GM12878 (cell line): ENCODE measurements around the gene MSH5. TPM values are rescaled to one million over a fixed set of nuclear protein-coding genes. Genes with fewer than 3 reads are reported as not detected.

Experiments
- ATAC-seq: fragments of 200-7000 bp; cut with Tn5 transposase; 3 replicates; pipeline ENCODE4 v1.9.1; 2020; ENCODE audit warnings: mild to moderate bottlenecking, moderate library complexity
- BruUV-seq: library from RNA; stranded (reverse); fragments of 400-500 nt; replicated peaks from 2 replicates; lab custom pipeline; 2021; lab: Mats Ljungman, UMichigan
- CTCF ChIA-PET: fragments of 300-600 bp; sonication (Branson Sonifier 250); formaldehyde crosslinking; extraction: SDS; loops from one replicate; lab custom pipeline; 2021; ENCODE audit warnings: inconsistent platforms; lab: Yijun Ruan, JAX
- POLR2A ChIA-PET: fragments of 350-600 bp; formaldehyde crosslinking; extraction: SDS; loops from one replicate; lab custom pipeline; 2021; ENCODE audit warnings: inconsistent platforms; lab: Charles Lee
- RAD21 ChIA-PET: fragments of 300-600 bp; sonication (Branson Sonifier 250); formaldehyde crosslinking; loops from one replicate; lab custom pipeline; 2023; ENCODE audit warnings: antibody characterized with exemption; ENCODE audit not compliant: unreplicated experiment; lab: Charles Lee
- SMC1A ChIA-PET: fragments of 300-600 bp; sonication (Branson Sonifier 250); formaldehyde crosslinking; loops from one replicate; lab custom pipeline; 2023; ENCODE audit not compliant: unreplicated experiment, uncharacterized antibody; lab: Charles Lee
- DNase-seq: peaks from one replicate; pipeline ENCODE4 v3.0.0-alpha.2; 2011; ENCODE audit warnings: low read depth, low spot score
- FAIRE-seq: peaks from 3 replicates; lab custom pipeline; 2011; peaks lifted over from hg19 to GRCh38; lab: Jason Lieb, UNC
- H2AFZ ChIP-seq: 2 replicates; pipeline ENCODE4 v1.6.0; 2011; ENCODE audit warnings: low read depth, low read length, control low read depth; ENCODE audit not compliant: control insufficient read depth
- H3K27ac ChIP-seq: 2 replicates; pipeline ENCODE4 v1.5.1; 2011; ENCODE audit warnings: control low read depth; ENCODE audit not compliant: control insufficient read depth, insufficient read depth
- H3K27me3 ChIP-seq, 2 experiments: replicated peaks in 1 of 2; 2 replicates each; pipeline versions ENCODE4 v1.6.0 to v1.6.1; 2011; ENCODE audit warnings: low read length in 1 of 2; ENCODE audit not compliant: control insufficient read depth in 2 of 2, insufficient read depth in 2 of 2
- H3K36me3 ChIP-seq, 2 experiments: 2 replicates each; pipeline ENCODE4 v1.5.1; 2011; ENCODE audit warnings: low read length in 1 of 2; ENCODE audit not compliant: control insufficient read depth in 2 of 2, insufficient read depth in 2 of 2
- H3K4me1 ChIP-seq: 2 replicates; pipeline ENCODE4 v1.6.1; 2011; ENCODE audit warnings: mild to moderate bottlenecking, low read length, moderate library complexity, mixed read lengths; ENCODE audit not compliant: control insufficient read depth, insufficient read depth
- H3K4me2 ChIP-seq: 2 replicates; pipeline ENCODE4 v1.6.0; 2011; ENCODE audit warnings: control low read depth; ENCODE audit not compliant: control insufficient read depth, insufficient read depth
- H3K4me3 ChIP-seq: fragments of 200-600 bp; sonication (generic); 2 replicates; pipeline ENCODE4 v1.5.1; 2016
- H3K79me2 ChIP-seq: 2 replicates; pipeline ENCODE4 v1.6.0; 2011; ENCODE audit warnings: low read length; ENCODE audit not compliant: control insufficient read depth, insufficient read depth
- H3K9ac ChIP-seq: 2 replicates; pipeline ENCODE4 v1.8.0; 2011; ENCODE audit warnings: low read length, control low read depth, mixed read lengths; ENCODE audit not compliant: control insufficient read depth, insufficient read depth
- H3K9me3 ChIP-seq: replicated peaks from 3 replicates; pipeline ENCODE4 v1.5.1; 2011; ENCODE audit warnings: mild to moderate bottlenecking, low read length; ENCODE audit not compliant: control insufficient read depth, insufficient read depth
- H4K20me1 ChIP-seq: 2 replicates; pipeline ENCODE4 v1.6.0; 2011; ENCODE audit not compliant: control insufficient read depth, insufficient read depth
- CBX5 ChIP-seq: sonication (generic); IDR thresholded peaks from 2 replicates; pipeline ENCODE4 v1.6.1; 2016; ENCODE audit warnings: low read depth, moderate library complexity, mild to moderate bottlenecking, inconsistent platforms
- E2F8 ChIP-seq: fragments of 450-650 bp; IDR thresholded peaks from 2 replicates; pipeline ENCODE4 v1.6.1; 2018; ENCODE audit warnings: mild to moderate bottlenecking, low read depth, moderate library complexity; ENCODE audit not compliant: partially characterized antibody
- HDGF ChIP-seq: fragments of 450-650 bp; IDR thresholded peaks from 2 replicates; pipeline ENCODE4 v1.6.1; 2016; ENCODE audit warnings: antibody characterized with exemption
- IKZF2 ChIP-seq, 2 experiments: fragments of 450-650 bp; IDR thresholded peaks; 2 replicates each; pipeline ENCODE4 v1.6.1; 2017; ENCODE audit warnings: mild to moderate bottlenecking in 2 of 2, moderate library complexity in 2 of 2
- IRF4 ChIP-seq: IDR thresholded peaks from 2 replicates; pipeline ENCODE4 v1.6.1; 2011; ENCODE audit warnings: low read depth, low read length
- JUNB ChIP-seq: IDR thresholded peaks from 2 replicates; pipeline ENCODE4 v1.6.1; 2016; ENCODE audit warnings: antibody characterized with exemption, mild to moderate bottlenecking
- KLF5 ChIP-seq: fragments of 450-650 bp; IDR thresholded peaks from 2 replicates; pipeline ENCODE4 v1.6.1; 2014; ENCODE audit warnings: mild to moderate bottlenecking; ENCODE audit not compliant: partially characterized antibody
- MTA2 ChIP-seq: fragments of 450-650 bp; IDR thresholded peaks from 2 replicates; pipeline ENCODE4 v1.6.1; 2016; ENCODE audit warnings: low read depth, mild to moderate bottlenecking, moderate library complexity
- NR2F1 ChIP-seq: fragments of 450-650 bp; conservative IDR thresholded peaks from 2 replicates; pipeline ENCODE4 v1.6.1; 2017; ENCODE audit warnings: mild to moderate bottlenecking
- TARDBP ChIP-seq: IDR thresholded peaks from 2 replicates; pipeline ENCODE4 v1.6.1; 2016; ENCODE audit warnings: borderline replicate concordance
- ZNF274 ChIP-seq: IDR thresholded peaks from one replicate; pipeline ENCODE4 v1.8.0; 2011; ENCODE audit not compliant: insufficient read length, insufficient read depth
- ZSCAN29 ChIP-seq: fragments of 450-650 bp; IDR thresholded peaks from 2 replicates; pipeline ENCODE4 v1.6.1; 2017; ENCODE audit warnings: mild to moderate bottlenecking, moderate library complexity
- WGBS: methylation state at CpG from one replicate; pipeline ENCODE4 v1.1.6; 2016; ENCODE audit warnings: low lambda C conversion rate; ENCODE audit not compliant: insufficient replicate concordance, insufficient coverage; ENCODE audit errors: missing lambda C conversion rate; 5-methylcytosine and 5-hydroxymethylcytosine counted together
- in situ Hi-C: fragments of 300-500 bp; cut with MboI; formaldehyde crosslinking; loops from 9 replicates; pipeline ENCODE4 v1.14.3; 2018; ENCODE audit warnings: mixed read lengths
- intact Hi-C: fragments of 100-400 bp; cut with micrococcal nuclease; formaldehyde crosslinking; loops from one replicate; pipeline ENCODE4 v1.14.2; 2022; ENCODE audit not compliant: unreplicated experiment
- polyA plus RNA-seq, 11 experiments: library from polyadenylated mRNA; depleted of rRNA in 4 of 11; unstranded in 6 of 11; stranded (reverse) in 5 of 11; fragments of >200 nt; fragmentation: Nextera tagmentation in 4 of 11; fragmentation: Illumina TruSeq in 1 of 11; extraction: Ambion mirVana in 4 of 11; extraction: Trizol in 1 of 11; gene quantifications; 1 replicate in 1 of 11; 2 replicates in 10 of 11; pipeline versions ENCODE4 v1.2.1 to v1.2.3, GENCODE V29; 2011 to 2016; ENCODE audit warnings: inconsistent platforms in 2 of 11, missing spikeins in 2 of 11, low read depth in 1 of 11
- total RNA-seq, 4 experiments: library from RNA; depleted of rRNA in 3 of 4; stranded (reverse); fragments of >200 nt in 3 of 4; fragmentation: Illumina TruSeq in 1 of 4; extraction: Trizol in 1 of 4; gene quantifications; 2 replicates each; pipeline versions ENCODE4 v1.2.1 to v1.2.3, GENCODE V29; 2013 to 2021

Gene MSH5
- total and polyA plus RNA-seq, 10 of the 15 experiments (the other 5 are each of a cell fraction or from before 2014, with no cell fraction given), result 9.1 to 52.7 (median 30.0) TPM

DNA sequence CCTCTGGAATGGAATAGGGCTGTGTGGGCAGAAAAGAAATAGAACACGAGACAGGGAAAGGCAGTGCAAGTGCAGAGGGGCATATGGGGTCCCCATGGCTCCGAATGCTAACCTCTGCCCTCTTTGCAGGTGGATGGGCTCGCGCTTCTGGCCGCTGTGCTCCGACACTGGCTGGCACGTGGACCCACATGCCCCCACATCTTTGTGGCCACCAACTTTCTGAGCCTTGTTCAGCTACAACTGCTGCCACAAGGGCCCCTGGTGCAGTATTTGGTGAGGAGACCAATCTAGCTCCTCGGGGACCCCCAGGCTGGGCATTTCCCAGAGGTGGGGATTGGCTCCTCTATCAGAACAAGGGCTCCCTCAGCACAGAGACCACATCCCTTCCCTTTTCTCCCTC lies 21.5 kb downstream of the MSH5 start:
- Histone ChIP-seq H3K4me2 (no peak overlapping the region), H3K27ac (no peak overlapping the region), H3K4me1 (no peaks in the 10 kb centered on the region), H3K9ac (no peak overlapping the region), H3K4me3 (no peak overlapping the region), H4K20me1 (no peaks in the 10 kb centered on the region), H3K79me2 (no peaks in the 10 kb centered on the region), H3K27me3 (no peaks in the 10 kb centered on the region), H2AFZ (no peak overlapping the region), H3K9me3 (no peaks in the 10 kb centered on the region), H3K36me3 (no peaks in the 10 kb centered on the region; a peak in 2 of 4 replicates)
- CTCF ChIA-PET, result no interaction called here
- no peak for DNase-seq
- no peak for FAIRE-seq
- RAD21 ChIA-PET, result interaction anchor here (0.6 kb wide), 1 partner anchor 8 kb away, joined by 3 read pairs; no protein-coding TSS in a partner anchor
- 90% methylated on average over 8 of the region's 8 CpGs for WGBS
- no TSS peak for BruUV-seq
- TF ChIP-seq IKZF2 (IDR thresholded peaks at IDR 0.05) (no peak), JUNB (no peak), ZSCAN29 (no peak), IRF4 (no peak), HDGF (no peak)
- SMC1A ChIA-PET, result interaction anchor here (1.1 kb wide), 1 partner anchor 32 kb away, joined by 3 read pairs; the partner anchor contains the start of gene DDAH2
- in situ Hi-C loops, result no loop called here
- ATAC-seq, result no peak
- POLR2A ChIA-PET, result interaction anchor here (0.5 kb wide), 1 partner anchor 78 kb away, joined by 9 read pairs; no protein-coding TSS in a partner anchor
- intact Hi-C loops, result no loop called here

GRCh38 chr6:31762356-31762755 lies 22.6 kb downstream of the MSH5 start, which contains the start of gene SAPCD1:
Gene SAPCD1, plus strand, starts transcription at chr6:31762656. Its CDS starts 399 bp downstream, at chr6:31763055.
- H2AFZ ChIP-seq, result no peak within 1 kb of the TSS
- H3K4me3 ChIP-seq, result no peak within 1 kb of the TSS
- 61% methylated on average over 4 of the region's 4 CpGs for WGBS
- DNase-seq (no peak), ATAC-seq (no peak), FAIRE-seq (no peak)
- no peak within 1 kb of the TSS for H3K9ac ChIP-seq
- no peak within 1 kb of the TSS for H3K4me2 ChIP-seq
- no peaks in the 10 kb centered on the region for H4K20me1 ChIP-seq
- intact Hi-C loops (no loop called here), in situ Hi-C loops (no loop called here)
- H3K27me3 ChIP-seq, result no peaks in the 10 kb centered on the region
- no peak within 1 kb of the TSS for H3K27ac ChIP-seq
- no peak for TF ChIP-seq ZSCAN29
- TF ChIP-seq MTA2, result no peak
- no peak for TF ChIP-seq NR2F1
- no peak for TF ChIP-seq ZNF274
- no peak for TF ChIP-seq TARDBP
- TF ChIP-seq E2F8, result no peak
- no peak for TF ChIP-seq KLF5
- no peak for TF ChIP-seq CBX5
- CTCF ChIA-PET, result no interaction called here
- POLR2A ChIA-PET, result no interaction called here
- no peaks in the 10 kb centered on the region for H3K79me2 ChIP-seq
- no peaks in the 10 kb centered on the region; a peak in 2 of 4 replicates for H3K36me3 ChIP-seq
- SMC1A ChIA-PET, result no interaction called here
- no peaks in the 10 kb centered on the region for H3K4me1 ChIP-seq
- RAD21 ChIA-PET, result no interaction called here
- no TSS peak for BruUV-seq
- no peaks in the 10 kb centered on the region for H3K9me3 ChIP-seq
